ENCODE results near the gene MAN1C1.

DNA sequence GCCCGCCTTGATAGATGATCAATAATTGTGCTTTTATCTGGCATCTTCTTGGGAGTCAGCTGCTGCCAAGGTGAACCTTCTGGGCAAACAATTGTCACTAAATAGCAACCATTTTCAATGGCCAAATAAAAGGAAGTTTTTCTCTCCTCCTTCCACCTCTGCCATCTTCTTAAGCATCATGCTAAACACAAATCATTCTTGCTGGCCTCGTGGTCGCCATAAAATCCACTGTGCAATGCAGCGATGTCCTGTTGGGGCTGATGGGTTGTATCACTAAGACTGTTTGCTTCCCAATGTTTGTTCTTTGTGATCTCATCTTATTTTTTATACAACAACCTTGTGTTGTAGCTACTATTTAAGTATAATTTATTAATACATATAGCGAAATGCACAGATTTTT, 8.0 kb downstream of the MAN1C1 start:
- TF ChIP-seq KAT7 (CRISPR knock-in tag; IDR thresholded peaks at IDR 0.05; ENCODE audit: borderline replicate concordance), result no peak
- TF ChIP-seq, protein P1, sequence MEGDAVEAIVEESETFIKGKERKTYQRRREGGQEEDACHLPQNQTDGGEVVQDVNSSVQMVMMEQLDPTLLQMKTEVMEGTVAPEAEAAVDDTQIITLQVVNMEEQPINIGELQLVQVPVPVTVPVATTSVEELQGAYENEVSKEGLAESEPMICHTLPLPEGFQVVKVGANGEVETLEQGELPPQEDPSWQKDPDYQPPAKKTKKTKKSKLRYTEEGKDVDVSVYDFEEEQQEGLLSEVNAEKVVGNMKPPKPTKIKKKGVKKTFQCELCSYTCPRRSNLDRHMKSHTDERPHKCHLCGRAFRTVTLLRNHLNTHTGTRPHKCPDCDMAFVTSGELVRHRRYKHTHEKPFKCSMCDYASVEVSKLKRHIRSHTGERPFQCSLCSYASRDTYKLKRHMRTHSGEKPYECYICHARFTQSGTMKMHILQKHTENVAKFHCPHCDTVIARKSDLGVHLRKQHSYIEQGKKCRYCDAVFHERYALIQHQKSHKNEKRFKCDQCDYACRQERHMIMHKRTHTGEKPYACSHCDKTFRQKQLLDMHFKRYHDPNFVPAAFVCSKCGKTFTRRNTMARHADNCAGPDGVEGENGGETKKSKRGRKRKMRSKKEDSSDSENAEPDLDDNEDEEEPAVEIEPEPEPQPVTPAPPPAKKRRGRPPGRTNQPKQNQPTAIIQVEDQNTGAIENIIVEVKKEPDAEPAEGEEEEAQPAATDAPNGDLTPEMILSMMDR (IDR thresholded peaks at IDR 0.05), result no peak
- no peak for TF ChIP-seq IRF1 (CRISPR knock-in tag; IDR thresholded peaks at IDR 0.05)
- no peak for TF ChIP-seq CREB1 (CRISPR knock-in tag; IDR thresholded peaks at IDR 0.05)
- TF ChIP-seq USF1 (CRISPR knock-in tag; IDR thresholded peaks at IDR 0.05), result no peak
- TF ChIP-seq ZNF416 (CRISPR knock-in tag; IDR thresholded peaks at IDR 0.05), result no peak
- no peak for TF ChIP-seq ESRRA (CRISPR knock-in tag; IDR thresholded peaks at IDR 0.05; ENCODE audit: borderline replicate concordance)
- TF ChIP-seq, protein P2, sequence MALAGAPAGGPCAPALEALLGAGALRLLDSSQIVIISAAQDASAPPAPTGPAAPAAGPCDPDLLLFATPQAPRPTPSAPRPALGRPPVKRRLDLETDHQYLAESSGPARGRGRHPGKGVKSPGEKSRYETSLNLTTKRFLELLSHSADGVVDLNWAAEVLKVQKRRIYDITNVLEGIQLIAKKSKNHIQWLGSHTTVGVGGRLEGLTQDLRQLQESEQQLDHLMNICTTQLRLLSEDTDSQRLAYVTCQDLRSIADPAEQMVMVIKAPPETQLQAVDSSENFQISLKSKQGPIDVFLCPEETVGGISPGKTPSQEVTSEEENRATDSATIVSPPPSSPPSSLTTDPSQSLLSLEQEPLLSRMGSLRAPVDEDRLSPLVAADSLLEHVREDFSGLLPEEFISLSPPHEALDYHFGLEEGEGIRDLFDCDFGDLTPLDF (CRISPR knock-in tag; IDR thresholded peaks at IDR 0.05), result no peak
- TF ChIP-seq, protein P3, sequence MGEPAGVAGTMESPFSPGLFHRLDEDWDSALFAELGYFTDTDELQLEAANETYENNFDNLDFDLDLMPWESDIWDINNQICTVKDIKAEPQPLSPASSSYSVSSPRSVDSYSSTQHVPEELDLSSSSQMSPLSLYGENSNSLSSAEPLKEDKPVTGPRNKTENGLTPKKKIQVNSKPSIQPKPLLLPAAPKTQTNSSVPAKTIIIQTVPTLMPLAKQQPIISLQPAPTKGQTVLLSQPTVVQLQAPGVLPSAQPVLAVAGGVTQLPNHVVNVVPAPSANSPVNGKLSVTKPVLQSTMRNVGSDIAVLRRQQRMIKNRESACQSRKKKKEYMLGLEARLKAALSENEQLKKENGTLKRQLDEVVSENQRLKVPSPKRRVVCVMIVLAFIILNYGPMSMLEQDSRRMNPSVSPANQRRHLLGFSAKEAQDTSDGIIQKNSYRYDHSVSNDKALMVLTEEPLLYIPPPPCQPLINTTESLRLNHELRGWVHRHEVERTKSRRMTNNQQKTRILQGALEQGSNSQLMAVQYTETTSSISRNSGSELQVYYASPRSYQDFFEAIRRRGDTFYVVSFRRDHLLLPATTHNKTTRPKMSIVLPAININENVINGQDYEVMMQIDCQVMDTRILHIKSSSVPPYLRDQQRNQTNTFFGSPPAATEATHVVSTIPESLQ (CRISPR knock-in tag; IDR thresholded peaks at IDR 0.05), result no peak
- no peak for TF ChIP-seq TEAD4 (CRISPR knock-in tag; IDR thresholded peaks at IDR 0.05)
- TF ChIP-seq, protein P4, sequence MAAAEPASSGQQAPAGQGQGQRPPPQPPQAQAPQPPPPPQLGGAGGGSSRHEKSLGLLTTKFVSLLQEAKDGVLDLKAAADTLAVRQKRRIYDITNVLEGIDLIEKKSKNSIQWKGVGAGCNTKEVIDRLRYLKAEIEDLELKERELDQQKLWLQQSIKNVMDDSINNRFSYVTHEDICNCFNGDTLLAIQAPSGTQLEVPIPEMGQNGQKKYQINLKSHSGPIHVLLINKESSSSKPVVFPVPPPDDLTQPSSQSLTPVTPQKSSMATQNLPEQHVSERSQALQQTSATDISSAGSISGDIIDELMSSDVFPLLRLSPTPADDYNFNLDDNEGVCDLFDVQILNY (CRISPR knock-in tag; IDR thresholded peaks at IDR 0.05), result no peak

Measured in WTC11 (cell line).